SK-N-SH treated with all-trans-retinoic acid at 6 μM for 48 hours (cell line): ENCODE data around the gene GSS.

Experiments used
- ATAC-seq: fragments of 200-7000 bp; cut with Tn5 transposase; 3 replicates; pipeline ENCODE4 v1.9.1; 2020; ENCODE audit warnings: mild to moderate bottlenecking, moderate library complexity
- ARNTL ChIP-seq: fragments of 450-650 bp; formaldehyde crosslinking; IDR thresholded peaks from 2 replicates; pipeline ENCODE4 v1.5.0; 2020; ENCODE audit warnings: low read depth, mild to moderate bottlenecking, moderate library complexity, borderline replicate concordance
- BACH2 ChIP-seq: fragments of 250-450 bp; sonication (Bioruptor Pico); IDR thresholded peaks from 2 replicates; pipeline ENCODE4 v1.9.0; 2021; ENCODE audit warnings: mild to moderate bottlenecking, borderline replicate concordance
- CSDC2 ChIP-seq: fragments of 250-450 bp; sonication (Bioruptor Pico); IDR thresholded peaks from 2 replicates; pipeline ENCODE4 v1.5.0; 2020; ENCODE audit warnings: mild to moderate bottlenecking, moderate library complexity
- CSRNP3 ChIP-seq: fragments of 250-450 bp; sonication (Bioruptor Pico); IDR thresholded peaks from 2 replicates; pipeline ENCODE4 v1.5.1; 2021; ENCODE audit warnings: mild to moderate bottlenecking, moderate library complexity
- ESRRG ChIP-seq: fragments of 250-450 bp; sonication (Bioruptor Pico); IDR thresholded peaks from 2 replicates; pipeline ENCODE4 v1.6.1; 2021; ENCODE audit warnings: mild to moderate bottlenecking
- GLIS3 ChIP-seq: fragments of 250-450 bp; sonication (Bioruptor Pico); IDR thresholded peaks from 2 replicates; pipeline ENCODE4 v1.5.0; 2020; ENCODE audit warnings: mild to moderate bottlenecking, moderate library complexity
- ISL1 ChIP-seq: fragments of 250-450 bp; sonication (Bioruptor Pico); IDR thresholded peaks from 2 replicates; pipeline ENCODE4 v2.1.2; 2022; ENCODE audit warnings: mild to moderate bottlenecking, moderate library complexity
- OSR1 ChIP-seq: fragments of 250-450 bp; sonication (Bioruptor Pico); IDR thresholded peaks from 2 replicates; pipeline ENCODE4 v1.8.0; 2022; ENCODE audit warnings: moderate library complexity, mild to moderate bottlenecking, inconsistent platforms
- PATZ1 ChIP-seq: fragments of 250-450 bp; sonication (Bioruptor Pico); IDR thresholded peaks from 2 replicates; pipeline ENCODE4 v1.8.0; 2020; ENCODE audit warnings: mild to moderate bottlenecking, moderate library complexity, borderline replicate concordance
- POU6F1 ChIP-seq: fragments of 250-450 bp; sonication (Bioruptor Pico); IDR thresholded peaks from 2 replicates; pipeline ENCODE4 v1.8.0; 2021; ENCODE audit warnings: low read depth, mild to moderate bottlenecking, moderate library complexity, borderline replicate concordance
- PPARA ChIP-seq: fragments of 250-450 bp; sonication (Bioruptor Pico); IDR thresholded peaks from 2 replicates; pipeline ENCODE4 v1.5.0; 2020; ENCODE audit warnings: mild to moderate bottlenecking, borderline replicate concordance
- RARB ChIP-seq: fragments of 250-450 bp; sonication (Bioruptor Pico); IDR thresholded peaks from 2 replicates; pipeline ENCODE4 v1.8.0; 2021; ENCODE audit warnings: mild to moderate bottlenecking, moderate library complexity
- SNAI2 ChIP-seq: fragments of 250-450 bp; sonication (Bioruptor Pico); IDR thresholded peaks from 2 replicates; pipeline ENCODE4 v1.5.0; 2020; ENCODE audit warnings: mild to moderate bottlenecking, moderate library complexity
- TCF4 ChIP-seq: fragments of 250-450 bp; sonication (Bioruptor Pico); IDR thresholded peaks from 2 replicates; pipeline ENCODE4 v1.8.0; 2021; ENCODE audit warnings: mild to moderate bottlenecking, moderate library complexity, borderline replicate concordance
- TSHZ2 ChIP-seq: fragments of 250-450 bp; sonication (Bioruptor Pico); IDR thresholded peaks from 2 replicates; pipeline ENCODE4 v1.5.0; 2020; ENCODE audit warnings: mild to moderate bottlenecking, moderate library complexity
- ZC3H10 ChIP-seq: fragments of 250-450 bp; sonication (Bioruptor Pico); IDR thresholded peaks from 2 replicates; pipeline ENCODE4 v1.5.1; 2021; ENCODE audit warnings: mild to moderate bottlenecking, moderate library complexity
- ZFP3 ChIP-seq: fragments of 250-450 bp; sonication (Bioruptor Pico); IDR thresholded peaks from 2 replicates; pipeline ENCODE4 v1.5.0; 2020; ENCODE audit warnings: mild to moderate bottlenecking, moderate library complexity
- ZFP30 ChIP-seq: fragments of 450-650 bp; formaldehyde crosslinking; IDR thresholded peaks from 2 replicates; pipeline ENCODE4 v1.5.0; 2022; ENCODE audit warnings: mild to moderate bottlenecking, moderate library complexity
- ZNF565 ChIP-seq: fragments of 450-650 bp; formaldehyde crosslinking; conservative IDR thresholded peaks from 2 replicates; pipeline ENCODE4 v1.5.0; 2020; ENCODE audit warnings: low read depth, mild to moderate bottlenecking, moderate library complexity
- ZNF70 ChIP-seq: fragments of 450-650 bp; formaldehyde crosslinking; IDR thresholded peaks from 2 replicates; pipeline ENCODE4 v1.5.0; 2020; ENCODE audit warnings: mild to moderate bottlenecking, moderate library complexity
- ZNF8 ChIP-seq: fragments of 450-650 bp; formaldehyde crosslinking; IDR thresholded peaks from 2 replicates; pipeline ENCODE4 v1.5.0; 2020; ENCODE audit warnings: mild to moderate bottlenecking, moderate library complexity

Gene GSS

GRCh38 chr20:34977365-34978091 is 21.9 kb upstream of the GSS start:
- TF ChIP-seq CSDC2 (no peak), TCF4 (no peak), OSR1 (CRISPR knock-in tag) (no peak), POU6F1 (CRISPR knock-in tag) (no peak), CSRNP3 (no peak), ARNTL (CRISPR knock-in tag) (no peak), ZFP30 (CRISPR knock-in tag) (no peak)
- ATAC-seq: no peak

GRCh38 chr20:34976286-34976685 is 20.7 kb upstream of the GSS start:
- TF ChIP-seq BACH2 (no peak), ZNF565 (CRISPR knock-in tag) (no peak), ZC3H10 (CRISPR knock-in tag) (no peak), POU6F1 (CRISPR knock-in tag) (no peak), ZFP30 (CRISPR knock-in tag) (no peak), OSR1 (CRISPR knock-in tag) (no peak), GLIS3 (CRISPR knock-in tag) (no peak), ZNF70 (CRISPR knock-in tag) (no peak), PATZ1 (CRISPR knock-in tag) (no peak), ZFP3 (CRISPR knock-in tag) (no peak), RARB (CRISPR knock-in tag) (no peak), SNAI2 (no peak), CSDC2 (no peak), ESRRG (CRISPR knock-in tag) (no peak)
- ATAC-seq: no peak

GRCh38 chr20:34974246-34974645 is 18.6 kb upstream of the GSS start:
- ATAC-seq: no peak
- no peak for TF ChIP-seq ZC3H10 (CRISPR knock-in tag)

GRCh38 chr20:34971561-34972235 is 16.1 kb upstream of the GSS start:
- TF ChIP-seq ZNF8 (CRISPR knock-in tag): no peak
- no peak for TF ChIP-seq ARNTL (CRISPR knock-in tag)
- no peak for TF ChIP-seq ZC3H10 (CRISPR knock-in tag)
- no peak for TF ChIP-seq OSR1 (CRISPR knock-in tag)
- no peak for TF ChIP-seq BACH2
- TF ChIP-seq SNAI2: no peak
- no peak for ATAC-seq

GRCh38 chr20:34970846-34971560 is 15.4 kb upstream of the GSS start:
- no peak for ATAC-seq
- TF ChIP-seq ZNF70 (CRISPR knock-in tag) (no peak), OSR1 (CRISPR knock-in tag) (no peak), GLIS3 (CRISPR knock-in tag) (no peak), PATZ1 (CRISPR knock-in tag) (no peak), TSHZ2 (CRISPR knock-in tag) (no peak), CSDC2 (no peak), TCF4 (no peak), ZNF8 (CRISPR knock-in tag) (no peak), RARB (CRISPR knock-in tag) (no peak), PPARA (no peak), ISL1 (CRISPR knock-in tag) (no peak)
